ENCODE data around the gene CD36. TPM values are rescaled to one million over a fixed set of nuclear protein-coding genes. Genes with fewer than 3 reads are reported as not detected.
A peak's percentile ranks its signal among the peaks of the same experiment; 100 is the strongest.

The CD36 gene
- total and polyA plus RNA-seq, 8 donors: 132 to 533 (median 226) TPM

- Histone ChIP-seq H3K27me3 (no peaks in the 10 kb centered on the region), H3K4me1 (peaks cover 0 to 4% of the 10 kb centered on the region in 2 donors), H3K36me3 (no peaks in the 10 kb centered on the region), H3K4me3 (no peak overlapping the region), H3K9me3 (no peaks in the 10 kb centered on the region), H3K27ac (peak overlapping the region; percentile 30 to 57)
- no peak for TF ChIP-seq CTCF (IDR thresholded peaks at IDR 0.05)
- DNase-seq (peak in 1 of 4 donors; percentile 68), ATAC-seq (peak; percentile 90)
- intact Hi-C loops (cut with DNase I): no loop called here
These were observed 44.4 kb upstream of the CD36 start for GRCh38 chr7:80593869-80594586.

DNA sequence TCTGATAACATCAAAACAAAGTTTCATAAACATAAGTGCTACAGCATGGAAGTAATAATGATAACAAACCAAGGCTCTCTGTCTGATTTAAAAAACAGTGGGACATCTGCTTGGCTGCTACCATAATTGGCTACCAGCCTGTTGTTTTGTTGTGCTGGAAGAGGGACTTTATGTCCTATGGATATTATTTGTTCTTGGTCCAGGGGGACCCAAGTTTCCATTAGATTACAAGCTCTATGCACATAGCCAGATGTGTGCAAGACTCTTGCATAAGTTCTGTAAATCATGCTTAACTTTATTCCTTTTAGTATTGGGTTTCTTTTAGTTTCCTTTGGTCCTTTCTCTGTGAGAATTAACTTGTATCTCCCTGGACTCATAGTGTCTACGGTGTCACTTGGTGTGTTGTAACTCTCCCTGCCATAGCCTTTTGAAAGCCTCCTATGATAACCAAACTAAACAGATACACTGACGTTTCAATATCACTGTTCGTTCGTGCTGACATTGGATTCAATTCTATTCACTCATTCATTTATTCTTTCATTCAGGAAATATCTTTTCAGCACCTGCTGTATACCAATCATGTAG, 41.4 kb upstream of the CD36 start:
- Histone ChIP-seq H3K27me3 (no peaks in the 10 kb centered on the region), H3K36me3 (no peaks in the 10 kb centered on the region), H3K4me3 (no peak overlapping the region), H3K9me3 (no peaks in the 10 kb centered on the region), H3K4me1 (peaks cover 0 to 4% of the 10 kb centered on the region in 2 donors), H3K27ac (no peak overlapping the region)
- DNase-seq (peak in 1 of 4 donors; percentile 44), ATAC-seq (no peak)
- intact Hi-C loops (cut with DNase I): no loop called here
- TF ChIP-seq CTCF (IDR thresholded peaks at IDR 0.05): no peak

DNA sequence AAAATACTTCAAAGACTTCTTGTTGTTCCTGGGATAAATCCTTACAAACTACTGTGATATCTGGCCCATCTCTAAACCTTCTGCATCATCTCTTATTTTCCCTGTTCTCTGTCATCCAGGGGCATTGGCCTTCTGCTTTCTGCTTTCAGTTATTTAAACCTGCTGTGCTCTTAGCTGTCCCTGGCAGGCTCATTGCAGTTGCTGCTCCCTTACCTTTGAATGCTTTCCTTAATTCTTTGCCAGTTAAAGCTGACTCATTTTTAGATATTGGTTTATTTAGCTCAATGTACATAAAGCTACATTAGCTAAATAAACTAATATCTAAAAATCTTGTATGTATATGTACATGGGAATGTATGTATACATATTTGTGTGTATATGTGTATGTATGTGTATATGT, 40.6 kb upstream of the CD36 start:
- no peak for TF ChIP-seq CTCF (IDR thresholded peaks at IDR 0.05)
- H3K27ac ChIP-seq: no peak overlapping the region

DNA sequence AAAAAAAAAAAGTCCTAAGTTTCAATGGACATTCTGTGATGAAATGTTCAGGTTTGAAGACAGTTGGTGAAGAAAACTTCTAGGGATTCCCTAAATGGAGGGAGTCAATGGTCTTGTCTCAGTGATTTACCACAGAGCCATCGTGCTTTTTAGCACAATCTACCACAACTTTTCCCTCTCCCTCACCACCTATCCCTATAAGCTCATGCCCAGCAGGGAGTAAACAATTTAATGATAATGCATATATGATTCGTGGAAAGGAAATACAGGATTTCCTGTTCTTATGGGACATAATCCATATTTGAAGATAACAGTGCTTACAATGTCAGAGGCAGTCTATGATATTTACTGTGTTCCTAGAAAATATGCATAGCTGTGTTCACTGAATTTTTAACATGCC, 38.4 kb upstream of the CD36 start:
- no peaks in the 10 kb centered on the region for H3K36me3 ChIP-seq
- DNase-seq (no peak), ATAC-seq (no peak)
- no peak overlapping the region for H3K27ac ChIP-seq
- no peaks in the 10 kb centered on the region for H3K9me3 ChIP-seq
- no peak overlapping the region for H3K4me3 ChIP-seq
- intact Hi-C loops (cut with DNase I): no loop called here
- H3K4me1 ChIP-seq: no peaks in the 10 kb centered on the region
- no peaks in the 10 kb centered on the region for H3K27me3 ChIP-seq
- no peak for TF ChIP-seq CTCF (IDR thresholded peaks at IDR 0.05)

More for the DNA sequence above, 40.6 kb upstream of the CD36 start:
- Histone ChIP-seq H3K9me3 (no peaks in the 10 kb centered on the region), H3K27me3 (no peaks in the 10 kb centered on the region), H3K36me3 (no peaks in the 10 kb centered on the region), H3K4me1 (peaks cover 0 to 4% of the 10 kb centered on the region in 2 donors), H3K4me3 (no peak overlapping the region)
- intact Hi-C loops (cut with DNase I): no loop called here
- no peak for DNase-seq
- ATAC-seq: no peak

DNA sequence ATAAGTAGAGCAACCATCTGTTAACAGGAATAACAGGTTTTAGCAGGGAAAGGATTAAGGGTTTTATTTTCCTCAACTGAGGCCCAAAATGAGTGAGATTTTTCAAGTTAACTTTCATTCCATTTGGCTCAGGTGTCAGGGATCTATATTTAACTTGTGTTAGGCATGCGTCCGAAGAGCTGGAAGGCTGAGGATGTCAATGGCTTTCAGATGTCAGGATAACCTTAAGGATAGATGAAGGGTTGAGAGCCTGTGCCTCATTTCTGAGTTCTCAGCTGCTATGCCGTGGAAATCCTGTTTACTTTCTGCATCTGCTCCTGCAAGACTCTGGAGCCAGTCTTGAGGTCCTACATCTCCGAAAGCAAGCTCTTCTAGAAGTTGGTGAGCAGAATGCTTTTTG, 36.4 kb upstream of the CD36 start:
- H3K4me1 ChIP-seq: no peaks in the 10 kb centered on the region
- no peaks in the 10 kb centered on the region for H3K36me3 ChIP-seq
- no peak for TF ChIP-seq CTCF (IDR thresholded peaks at IDR 0.05)
- peak overlapping the region in 1 of 2 donors; percentile 1 for H3K4me3 ChIP-seq
- no peaks in the 10 kb centered on the region for H3K9me3 ChIP-seq
- no peak overlapping the region for H3K27ac ChIP-seq
- intact Hi-C loops (cut with DNase I): no loop called here
- no peaks in the 10 kb centered on the region for H3K27me3 ChIP-seq
- ATAC-seq: no peak
- no peak for DNase-seq
